ENCODE data around the gene MRPL34.

DNA sequence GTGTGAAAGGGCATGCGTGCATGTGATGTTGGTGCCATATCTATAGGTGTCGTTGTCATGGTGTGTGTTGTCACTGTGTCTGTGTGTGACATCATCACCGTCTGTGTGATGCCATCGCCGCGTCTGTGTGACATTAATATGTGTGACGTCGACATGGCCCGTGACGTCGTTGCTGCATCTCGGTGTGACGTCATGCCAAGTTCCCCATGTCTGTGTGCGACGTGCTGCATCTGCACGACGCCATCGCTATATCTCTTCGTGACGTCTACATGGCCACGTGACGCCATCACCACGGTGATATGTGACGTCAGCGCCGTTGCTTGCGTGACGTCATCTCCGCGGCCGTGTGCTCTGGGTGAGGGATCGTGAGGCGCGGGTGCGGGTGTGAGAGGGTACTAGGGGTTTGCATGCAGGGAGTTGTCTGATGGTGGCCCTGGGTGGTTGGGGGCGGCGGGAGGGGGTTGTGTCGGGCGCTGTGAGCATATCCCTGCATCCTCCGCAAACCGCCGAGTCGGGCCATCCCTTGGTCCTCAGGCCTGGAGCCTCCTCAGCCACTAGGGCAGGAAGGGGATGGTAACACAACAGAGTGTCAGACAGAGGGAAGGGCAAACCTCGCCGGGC lies 46.3 kb downstream of the MRPL34 start:
- TF ChIP-seq, protein P1, sequence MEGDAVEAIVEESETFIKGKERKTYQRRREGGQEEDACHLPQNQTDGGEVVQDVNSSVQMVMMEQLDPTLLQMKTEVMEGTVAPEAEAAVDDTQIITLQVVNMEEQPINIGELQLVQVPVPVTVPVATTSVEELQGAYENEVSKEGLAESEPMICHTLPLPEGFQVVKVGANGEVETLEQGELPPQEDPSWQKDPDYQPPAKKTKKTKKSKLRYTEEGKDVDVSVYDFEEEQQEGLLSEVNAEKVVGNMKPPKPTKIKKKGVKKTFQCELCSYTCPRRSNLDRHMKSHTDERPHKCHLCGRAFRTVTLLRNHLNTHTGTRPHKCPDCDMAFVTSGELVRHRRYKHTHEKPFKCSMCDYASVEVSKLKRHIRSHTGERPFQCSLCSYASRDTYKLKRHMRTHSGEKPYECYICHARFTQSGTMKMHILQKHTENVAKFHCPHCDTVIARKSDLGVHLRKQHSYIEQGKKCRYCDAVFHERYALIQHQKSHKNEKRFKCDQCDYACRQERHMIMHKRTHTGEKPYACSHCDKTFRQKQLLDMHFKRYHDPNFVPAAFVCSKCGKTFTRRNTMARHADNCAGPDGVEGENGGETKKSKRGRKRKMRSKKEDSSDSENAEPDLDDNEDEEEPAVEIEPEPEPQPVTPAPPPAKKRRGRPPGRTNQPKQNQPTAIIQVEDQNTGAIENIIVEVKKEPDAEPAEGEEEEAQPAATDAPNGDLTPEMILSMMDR (IDR thresholded peaks at IDR 0.05): no peak
- TF ChIP-seq POLR2A (IDR thresholded peaks at IDR 0.05): no peak
